ENCODE data around the gene TRIM65. TPM values are rescaled to one million over a fixed set of nuclear protein-coding genes. Genes with fewer than 3 reads are reported as not detected.

Gene TRIM65
- polyA plus RNA-seq, 4 donors: 6.5 to 17.1 (median 11.3) TPM

- FAIRE-seq: no peak
- 93 to 95% (median 94%) methylated on average over 12 of the region's 12 CpGs for WGBS, 3 donors
- no peak overlapping the region for H3K4me3 ChIP-seq (ENCODE audit: low read depth in 1 of 3, low read length in 3 of 3)
- H3K36me3 ChIP-seq (ENCODE audit: control insufficient read depth in 3 of 3, insufficient read depth in 2 of 3, low read depth in 1 of 3, low read length in 3 of 3): peaks cover 17 to 62% (median 21%) of the 10 kb centered on the region in 3 donors
- no peak overlapping the region for H3K27ac ChIP-seq (ENCODE audit: low read depth in 1 of 3, low read length in 2 of 3)
- peaks cover 2 to 34% (median 6%) of the 10 kb centered on the region in 3 donors for H3K4me1 ChIP-seq (ENCODE audit: control insufficient read depth in 3 of 3, insufficient read depth in 2 of 3, low read depth in 1 of 3, low read length in 2 of 3)
- no peaks in the 10 kb centered on the region for H3K9me3 ChIP-seq (ENCODE audit: control insufficient read depth in 2 of 2, insufficient read depth in 1 of 2, low read depth in 1 of 2, low read length in 1 of 2)
- H3K27me3 ChIP-seq (ENCODE audit: control insufficient read depth in 3 of 3, insufficient read depth in 3 of 3, low read length in 3 of 3): no peaks in the 10 kb centered on the region
- DNase-seq: no peak
Measured at GRCh38 chr17:75850928-75851692, 45.6 kb downstream of the TRIM65 start.

DNA sequence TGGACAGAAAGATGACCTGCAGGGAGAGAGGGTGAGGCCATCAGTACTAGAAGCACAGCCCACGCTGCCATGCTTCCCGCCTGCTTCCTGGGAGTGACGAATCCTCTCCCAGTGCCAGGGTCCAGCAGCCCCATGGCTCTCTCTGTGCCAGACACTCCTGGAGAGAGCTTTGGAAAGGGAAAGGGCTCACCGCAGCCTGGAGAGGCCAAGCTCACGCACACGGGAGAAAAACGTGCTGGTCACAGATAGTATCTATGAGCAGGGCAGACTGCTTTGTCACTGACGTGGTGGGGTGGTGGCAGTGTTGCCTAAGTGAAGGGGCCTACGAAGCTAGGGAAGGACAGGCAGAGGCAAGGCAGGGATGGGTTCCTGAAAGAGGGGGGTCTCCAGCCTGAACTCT lies 47.0 kb downstream of the TRIM65 start:
- Histone ChIP-seq H3K36me3 (ENCODE audit: control insufficient read depth in 3 of 3, insufficient read depth in 2 of 3, low read depth in 1 of 3, low read length in 3 of 3) (peaks cover 17 to 72% (median 21%) of the 10 kb centered on the region in 3 donors), H3K4me1 (ENCODE audit: control insufficient read depth in 3 of 3, insufficient read depth in 2 of 3, low read depth in 1 of 3, low read length in 2 of 3) (peaks cover 2 to 48% (median 13%) of the 10 kb centered on the region in 3 donors), H3K4me3 (ENCODE audit: low read depth in 1 of 3, low read length in 3 of 3) (no peak overlapping the region), H3K9me3 (ENCODE audit: control insufficient read depth in 2 of 2, insufficient read depth in 1 of 2, low read depth in 1 of 2, low read length in 1 of 2) (no peaks in the 10 kb centered on the region), H3K27ac (ENCODE audit: low read depth in 1 of 3, low read length in 2 of 3) (peak overlapping the region in 1 of 3 donors; percentile 38), H3K27me3 (ENCODE audit: control insufficient read depth in 3 of 3, insufficient read depth in 3 of 3, low read length in 3 of 3) (no peaks in the 10 kb centered on the region)
- FAIRE-seq (no peak), DNase-seq (no peak)
- 87 to 94% (median 94%) methylated on average over 9 of the region's 9 CpGs for WGBS, 3 donors

- Histone ChIP-seq H3K9me3 (ENCODE audit: control insufficient read depth in 2 of 2, insufficient read depth in 1 of 2, low read depth in 1 of 2, low read length in 1 of 2) (no peaks in the 10 kb centered on the region), H3K4me1 (ENCODE audit: control insufficient read depth in 3 of 3, insufficient read depth in 2 of 3, low read depth in 1 of 3, low read length in 2 of 3) (peaks cover 2 to 49% (median 9%) of the 10 kb centered on the region in 3 donors), H3K27me3 (ENCODE audit: control insufficient read depth in 3 of 3, insufficient read depth in 3 of 3, low read length in 3 of 3) (no peaks in the 10 kb centered on the region), H3K36me3 (ENCODE audit: control insufficient read depth in 3 of 3, insufficient read depth in 2 of 3, low read depth in 1 of 3, low read length in 3 of 3) (peaks cover 17 to 72% (median 21%) of the 10 kb centered on the region in 3 donors), H3K27ac (ENCODE audit: low read depth in 1 of 3, low read length in 2 of 3) (peak overlapping the region in 2 of 3 donors; percentile 27 to 38), H3K4me3 (ENCODE audit: low read depth in 1 of 3, low read length in 3 of 3) (no peak overlapping the region)
- no peak for FAIRE-seq
- no peak for DNase-seq
- 88 to 96% (median 92%) methylated on average over 11 of the region's 11 CpGs for WGBS, 3 donors
Measured at GRCh38 chr17:75849279-75849646, 47.5 kb downstream of the TRIM65 start.

GRCh38 chr17:75848523-75849278 lies 48.0 kb downstream of the TRIM65 start:
- Histone ChIP-seq H3K9me3 (ENCODE audit: control insufficient read depth in 2 of 2, insufficient read depth in 1 of 2, low read depth in 1 of 2, low read length in 1 of 2) (no peaks in the 10 kb centered on the region), H3K4me1 (ENCODE audit: control insufficient read depth in 3 of 3, insufficient read depth in 2 of 3, low read depth in 1 of 3, low read length in 2 of 3) (peaks cover 2 to 51% (median 7%) of the 10 kb centered on the region in 3 donors), H3K4me3 (ENCODE audit: low read depth in 1 of 3, low read length in 3 of 3) (no peak overlapping the region), H3K27me3 (ENCODE audit: control insufficient read depth in 3 of 3, insufficient read depth in 3 of 3, low read length in 3 of 3) (no peaks in the 10 kb centered on the region), H3K36me3 (ENCODE audit: control insufficient read depth in 3 of 3, insufficient read depth in 2 of 3, low read depth in 1 of 3, low read length in 3 of 3) (peaks cover 17 to 72% (median 21%) of the 10 kb centered on the region in 3 donors), H3K27ac (ENCODE audit: low read depth in 1 of 3, low read length in 2 of 3) (peak overlapping the region in 2 of 3 donors; percentile 41 to 99)
- FAIRE-seq: no peak
- 46 to 49% (median 48%) methylated on average over 16 of the region's 16 CpGs for WGBS, 3 donors
- peak; percentile 73 to 85 for DNase-seq

DNA sequence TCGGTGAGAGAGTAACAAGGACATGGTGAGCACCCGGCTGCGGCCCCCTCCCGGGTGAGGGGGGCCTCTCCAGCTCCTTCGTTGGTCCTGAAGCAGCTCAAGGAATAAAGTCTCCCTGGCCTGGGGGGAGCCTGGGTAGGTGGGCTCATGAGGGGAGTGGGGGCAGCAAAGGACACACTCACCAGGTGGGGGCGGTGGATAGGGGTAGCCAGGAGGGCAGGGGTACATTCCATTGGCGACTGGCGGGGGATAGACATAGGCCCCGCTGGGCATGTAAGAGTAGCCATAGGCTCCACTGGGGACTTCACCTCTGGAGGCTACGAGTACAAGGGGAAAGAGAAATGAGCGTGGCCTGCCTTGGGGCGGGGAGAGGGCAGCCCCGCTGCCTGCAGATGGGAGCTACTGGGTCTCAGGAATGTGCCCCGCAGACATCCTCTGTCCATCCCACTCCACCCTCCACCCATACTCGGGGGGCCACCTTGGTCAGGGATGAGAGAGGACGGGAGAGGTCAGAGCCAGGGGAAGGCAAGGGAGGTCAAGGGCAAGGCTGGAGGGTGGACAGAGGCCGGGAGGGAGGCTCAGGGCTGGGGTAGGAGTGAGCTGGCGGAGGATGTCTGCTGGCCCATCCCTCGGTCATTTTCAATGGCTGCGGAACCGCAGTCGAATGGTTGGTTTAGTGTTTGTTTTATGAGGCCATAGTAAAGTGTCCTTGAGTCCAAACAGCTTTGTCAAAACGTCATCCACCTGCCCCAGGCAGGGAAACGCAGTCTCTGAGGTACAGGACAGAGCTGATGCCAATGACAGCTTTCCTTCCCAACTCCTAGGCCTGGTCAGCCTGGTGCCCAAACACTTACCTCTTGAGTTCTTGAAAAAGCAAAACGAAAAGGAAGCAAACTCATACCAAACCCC lies 48.9 kb downstream of the TRIM65 start:
- Histone ChIP-seq H3K4me3 (ENCODE audit: low read depth in 1 of 3, low read length in 3 of 3) (no peak overlapping the region), H3K27ac (ENCODE audit: low read depth in 1 of 3, low read length in 2 of 3) (peak overlapping the region in 2 of 3 donors; percentile 41 to 99), H3K9me3 (ENCODE audit: control insufficient read depth in 2 of 2, insufficient read depth in 1 of 2, low read depth in 1 of 2, low read length in 1 of 2) (no peaks in the 10 kb centered on the region), H3K4me1 (ENCODE audit: control insufficient read depth in 3 of 3, insufficient read depth in 2 of 3, low read depth in 1 of 3, low read length in 2 of 3) (peaks cover 2 to 57% (median 7%) of the 10 kb centered on the region in 3 donors), H3K36me3 (ENCODE audit: control insufficient read depth in 3 of 3, insufficient read depth in 2 of 3, low read depth in 1 of 3, low read length in 3 of 3) (peaks cover 17 to 75% (median 21%) of the 10 kb centered on the region in 3 donors), H3K27me3 (ENCODE audit: control insufficient read depth in 3 of 3, insufficient read depth in 3 of 3, low read length in 3 of 3) (no peaks in the 10 kb centered on the region)
- FAIRE-seq: no peak
- no peak for DNase-seq
- 86 to 89% (median 87%) methylated on average over 25 of the region's 25 CpGs for WGBS, 3 donors

GRCh38 chr17:75846692-75847613 lies 49.8 kb downstream of the TRIM65 start:
- DNase-seq (peak in 1 of 2 donors; percentile 77), FAIRE-seq (no peak)
- peak overlapping the region in 1 of 3 donors; percentile 99 for H3K27ac ChIP-seq (ENCODE audit: low read depth in 1 of 3, low read length in 2 of 3)
- H3K9me3 ChIP-seq (ENCODE audit: control insufficient read depth in 2 of 2, insufficient read depth in 1 of 2, low read depth in 1 of 2, low read length in 1 of 2): no peaks in the 10 kb centered on the region
- H3K4me3 ChIP-seq (ENCODE audit: low read depth in 1 of 3, low read length in 3 of 3): no peak overlapping the region
- WGBS, 3 donors: 83 to 87% (median 87%) methylated on average over 33 to 34 of the region's 34 CpGs
- H3K36me3 ChIP-seq (ENCODE audit: control insufficient read depth in 3 of 3, insufficient read depth in 2 of 3, low read depth in 1 of 3, low read length in 3 of 3): peaks cover 17 to 83% (median 21%) of the 10 kb centered on the region in 3 donors
- peaks cover 2 to 57% (median 7%) of the 10 kb centered on the region in 3 donors for H3K4me1 ChIP-seq (ENCODE audit: control insufficient read depth in 3 of 3, insufficient read depth in 2 of 3, low read depth in 1 of 3, low read length in 2 of 3)
- no peaks in the 10 kb centered on the region for H3K27me3 ChIP-seq (ENCODE audit: control insufficient read depth in 3 of 3, insufficient read depth in 3 of 3, low read length in 3 of 3)

GRCh38 chr17:75845933-75846691 lies 50.6 kb downstream of the TRIM65 start:
- Histone ChIP-seq H3K4me1 (ENCODE audit: control insufficient read depth in 3 of 3, insufficient read depth in 2 of 3, low read depth in 1 of 3, low read length in 2 of 3) (peaks cover 2 to 57% (median 7%) of the 10 kb centered on the region in 3 donors), H3K4me3 (ENCODE audit: low read depth in 1 of 3, low read length in 3 of 3) (no peak overlapping the region), H3K9me3 (ENCODE audit: control insufficient read depth in 2 of 2, insufficient read depth in 1 of 2, low read depth in 1 of 2, low read length in 1 of 2) (no peaks in the 10 kb centered on the region), H3K36me3 (ENCODE audit: control insufficient read depth in 3 of 3, insufficient read depth in 2 of 3, low read depth in 1 of 3, low read length in 3 of 3) (peaks cover 17 to 76% (median 18%) of the 10 kb centered on the region in 3 donors), H3K27me3 (ENCODE audit: control insufficient read depth in 3 of 3, insufficient read depth in 3 of 3, low read length in 3 of 3) (no peaks in the 10 kb centered on the region), H3K27ac (ENCODE audit: low read depth in 1 of 3, low read length in 2 of 3) (peak overlapping the region; percentile 41 to 99 (median 84))
- DNase-seq: no peak
- 77 to 81% (median 79%) methylated on average over 22 of the region's 22 CpGs for WGBS, 3 donors
- FAIRE-seq: no peak
